Gastroesophageal sphincter (tissue), 3 donors: ENCODE data around the gene MYO1C.

Source experiments
- EP300 ChIP-seq: sonication (generic); formaldehyde crosslinking; IDR thresholded peaks from one replicate; pipeline ENCODE4 v1.6.1; 2017; ENCODE audit warnings: antibody characterized with exemption, mild to moderate bottlenecking
- POLR2A ChIP-seq, 2 donors: fragments of 450-650 bp; IDR thresholded peaks; one replicate each; pipeline ENCODE4 v1.6.1; 2017; ENCODE audit warnings: antibody characterized with exemption in 2 of 2, mild to moderate bottlenecking in 2 of 2, moderate library complexity in 1 of 2
- POLR2AphosphoS5 ChIP-seq: sonication (generic); formaldehyde crosslinking; IDR thresholded peaks from one replicate; pipeline ENCODE4 v1.6.1; 2017; ENCODE audit warnings: antibody characterized with exemption
- TF ChIP-seq, protein P1 (sequence below), 4 experiments: fragments of 200-600 bp in 2 of 4; fragments of 450-650 bp in 2 of 4; sonication (generic) in 1 of 4; IDR thresholded peaks; one replicate each; pipeline ENCODE4 v1.5.1; 2017 to 2019; ENCODE audit warnings: antibody characterized with exemption in 4 of 4, mild to moderate bottlenecking in 2 of 4, moderate library complexity in 2 of 4

GRCh38 chr17:1464186-1464585 lies 28.3 kb downstream of the MYO1C start:
- TF ChIP-seq, protein P1, sequence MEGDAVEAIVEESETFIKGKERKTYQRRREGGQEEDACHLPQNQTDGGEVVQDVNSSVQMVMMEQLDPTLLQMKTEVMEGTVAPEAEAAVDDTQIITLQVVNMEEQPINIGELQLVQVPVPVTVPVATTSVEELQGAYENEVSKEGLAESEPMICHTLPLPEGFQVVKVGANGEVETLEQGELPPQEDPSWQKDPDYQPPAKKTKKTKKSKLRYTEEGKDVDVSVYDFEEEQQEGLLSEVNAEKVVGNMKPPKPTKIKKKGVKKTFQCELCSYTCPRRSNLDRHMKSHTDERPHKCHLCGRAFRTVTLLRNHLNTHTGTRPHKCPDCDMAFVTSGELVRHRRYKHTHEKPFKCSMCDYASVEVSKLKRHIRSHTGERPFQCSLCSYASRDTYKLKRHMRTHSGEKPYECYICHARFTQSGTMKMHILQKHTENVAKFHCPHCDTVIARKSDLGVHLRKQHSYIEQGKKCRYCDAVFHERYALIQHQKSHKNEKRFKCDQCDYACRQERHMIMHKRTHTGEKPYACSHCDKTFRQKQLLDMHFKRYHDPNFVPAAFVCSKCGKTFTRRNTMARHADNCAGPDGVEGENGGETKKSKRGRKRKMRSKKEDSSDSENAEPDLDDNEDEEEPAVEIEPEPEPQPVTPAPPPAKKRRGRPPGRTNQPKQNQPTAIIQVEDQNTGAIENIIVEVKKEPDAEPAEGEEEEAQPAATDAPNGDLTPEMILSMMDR (IDR thresholded peaks at IDR 0.05), result no peak
- TF ChIP-seq POLR2AphosphoS5 (no peak), POLR2A (IDR thresholded peaks at IDR 0.05) (no peak), EP300 (no peak)
